GM11168 (cell line): Measurements from ENCODE around the gene NUDT14.

ENCODE experiments used
- in situ Hi-C: fragments of 300-500 bp; cut with MboI; formaldehyde crosslinking; loops from one replicate; pipeline ENCODE4 v1.12.0; 2022; ENCODE audit warnings: low sequenced_read_pairs; ENCODE audit not compliant: unreplicated experiment

The NUDT14 gene

DNA sequence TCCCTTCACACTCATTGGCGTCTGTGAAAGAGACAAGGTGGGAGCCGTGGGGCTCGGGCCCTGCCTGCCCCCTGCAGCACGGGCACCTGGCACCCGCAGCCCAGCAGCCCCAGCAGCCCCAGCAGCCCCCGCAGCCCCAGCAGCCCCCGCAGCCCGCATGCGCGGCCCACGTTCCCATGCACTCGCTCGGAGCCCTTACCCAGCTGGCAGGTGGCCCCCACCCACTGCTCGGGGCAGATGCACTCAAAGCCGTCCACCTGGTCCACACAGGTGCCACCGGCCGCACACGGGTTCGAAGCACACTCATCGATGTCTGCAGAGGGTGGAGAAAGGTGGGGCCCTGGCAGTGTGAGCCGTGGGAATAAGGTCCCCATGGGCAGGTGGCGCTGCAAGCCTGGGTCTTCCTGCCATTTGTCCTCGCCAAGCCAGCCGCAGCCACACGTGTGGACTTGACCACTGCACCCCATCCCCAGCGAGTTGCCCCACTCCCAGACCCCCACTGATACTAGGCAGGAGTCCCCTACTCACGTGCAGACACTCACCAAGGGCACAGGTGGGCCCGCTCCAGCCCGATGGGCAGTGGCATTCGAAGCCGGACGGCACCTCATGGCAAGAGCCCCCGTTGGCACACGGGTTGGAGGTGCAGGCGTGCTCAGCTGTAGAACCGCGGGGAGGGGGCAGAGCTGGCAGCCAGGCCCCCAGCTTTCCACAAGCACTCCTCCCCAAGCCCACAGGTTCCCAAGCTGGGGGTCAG lies 29.9 kb downstream of the NUDT14 start:
- in situ Hi-C loops: no loop called here

DNA sequence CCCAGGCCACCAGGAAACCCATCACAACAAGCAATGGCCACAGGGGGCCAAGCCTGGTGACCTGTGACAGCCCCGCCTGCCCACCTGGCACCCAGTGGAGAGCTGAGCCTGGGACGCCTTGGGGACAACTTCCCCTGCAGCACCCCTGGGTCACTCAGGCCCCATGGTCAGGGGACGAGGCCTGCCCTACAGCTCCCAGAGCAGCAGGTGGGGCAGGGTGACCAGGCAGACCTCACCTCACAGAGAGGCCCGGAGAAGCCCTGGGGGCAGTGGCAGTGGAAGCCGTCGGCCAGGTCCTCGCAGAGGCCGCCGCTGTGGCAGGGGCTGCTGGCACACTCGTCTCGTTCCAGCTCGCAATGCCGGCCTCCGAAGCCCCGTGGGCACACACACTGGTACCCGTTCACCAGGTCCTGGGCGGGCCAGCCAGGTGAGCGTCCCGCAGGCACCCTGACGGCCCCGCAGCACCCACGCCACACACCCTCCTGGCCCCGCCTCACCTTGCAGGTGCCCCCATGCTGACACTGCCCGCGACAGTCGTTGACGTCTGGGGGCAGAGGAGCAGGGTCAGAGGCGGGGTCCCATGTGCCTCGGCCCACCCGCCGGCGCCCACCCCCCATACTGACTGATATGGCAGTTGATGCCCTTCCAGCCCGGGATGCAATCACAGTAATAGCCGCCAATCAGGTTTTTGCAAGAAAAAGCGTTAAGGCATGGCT lies 30.6 kb downstream of the NUDT14 start:
- in situ Hi-C loops: no loop called here

DNA sequence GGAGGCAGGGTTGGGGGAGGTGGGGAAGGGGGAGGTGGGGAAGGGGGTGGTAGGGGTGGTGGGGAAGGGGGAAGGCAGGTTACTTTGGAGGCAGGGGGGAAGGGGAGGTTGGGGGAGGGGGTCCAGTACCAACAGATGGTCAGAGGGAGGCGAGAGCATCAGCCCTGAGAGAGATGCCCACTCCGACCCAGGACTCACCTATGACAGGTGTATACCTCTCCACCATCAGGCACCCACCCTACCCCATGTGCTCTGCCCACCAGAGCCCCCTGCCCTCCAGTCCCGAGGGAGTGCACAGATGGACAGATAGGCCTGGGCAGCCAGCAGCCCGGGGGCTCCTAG lies 31.1 kb downstream of the NUDT14 start:
- in situ Hi-C loops: no loop called here

DNA sequence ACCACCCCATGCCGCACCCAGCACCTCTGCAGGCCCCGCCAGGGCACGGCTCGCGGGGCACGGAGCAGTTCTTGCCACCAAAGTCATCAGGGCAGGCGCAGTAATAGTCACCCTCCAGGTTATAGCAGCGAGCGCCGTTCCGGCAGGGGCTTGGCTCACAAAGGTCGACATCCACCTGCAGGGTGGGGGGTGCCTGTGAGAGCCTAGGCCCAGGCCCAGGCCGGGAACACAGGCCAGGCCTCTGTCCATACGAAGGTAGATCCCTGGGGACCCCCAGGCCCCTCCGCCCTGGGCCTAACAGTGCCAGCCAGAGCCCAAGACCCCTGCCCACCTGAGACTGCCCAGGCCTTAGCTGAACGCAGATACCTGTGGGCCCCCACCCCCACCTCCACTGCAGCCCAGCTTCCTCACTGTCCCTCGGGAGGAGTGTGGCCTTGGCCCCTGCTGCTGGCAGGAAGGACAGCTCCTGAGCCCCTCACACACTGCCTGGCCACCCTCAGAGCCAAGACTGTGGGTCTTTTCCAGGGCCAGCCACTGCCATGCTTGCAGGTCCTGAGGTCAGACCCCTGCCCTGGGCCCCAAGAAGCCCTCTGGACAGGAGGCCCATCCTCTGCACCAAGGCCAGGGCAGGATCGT lies 31.8 kb downstream of the NUDT14 start:
- in situ Hi-C loops: loop anchor here (10.0 kb wide), 1 partner anchor 54 kb away; no protein-coding TSS in a partner anchor

DNA sequence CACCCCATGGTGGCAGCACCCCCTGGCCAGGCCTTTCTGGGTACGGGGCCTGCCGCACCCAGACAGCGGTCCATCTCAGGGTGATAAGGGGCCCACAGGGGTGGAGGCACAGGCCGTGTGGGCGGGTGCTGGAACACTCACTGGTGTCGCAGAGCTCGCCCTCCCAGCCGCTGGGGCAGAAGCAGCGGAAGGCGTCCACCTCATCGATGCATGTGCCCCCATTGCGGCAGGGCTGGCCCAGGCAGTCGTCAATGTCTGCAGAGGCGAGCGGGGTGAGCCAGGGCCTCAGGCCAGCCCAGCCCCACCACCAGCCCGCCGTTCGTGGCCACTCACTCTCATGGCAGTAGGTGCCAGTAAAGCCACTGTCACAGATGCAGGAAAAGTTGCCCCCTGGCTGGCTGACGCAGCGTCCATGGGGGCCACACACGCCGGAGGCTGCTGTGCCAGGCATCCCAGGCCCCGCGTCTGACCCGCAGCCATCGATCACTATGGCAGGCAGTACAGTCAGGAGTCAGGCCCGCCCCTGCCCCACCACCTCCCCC lies 32.4 kb downstream of the NUDT14 start:
- in situ Hi-C loops: loop anchor here (10.0 kb wide), 1 partner anchor 54 kb away; no protein-coding TSS in a partner anchor

DNA sequence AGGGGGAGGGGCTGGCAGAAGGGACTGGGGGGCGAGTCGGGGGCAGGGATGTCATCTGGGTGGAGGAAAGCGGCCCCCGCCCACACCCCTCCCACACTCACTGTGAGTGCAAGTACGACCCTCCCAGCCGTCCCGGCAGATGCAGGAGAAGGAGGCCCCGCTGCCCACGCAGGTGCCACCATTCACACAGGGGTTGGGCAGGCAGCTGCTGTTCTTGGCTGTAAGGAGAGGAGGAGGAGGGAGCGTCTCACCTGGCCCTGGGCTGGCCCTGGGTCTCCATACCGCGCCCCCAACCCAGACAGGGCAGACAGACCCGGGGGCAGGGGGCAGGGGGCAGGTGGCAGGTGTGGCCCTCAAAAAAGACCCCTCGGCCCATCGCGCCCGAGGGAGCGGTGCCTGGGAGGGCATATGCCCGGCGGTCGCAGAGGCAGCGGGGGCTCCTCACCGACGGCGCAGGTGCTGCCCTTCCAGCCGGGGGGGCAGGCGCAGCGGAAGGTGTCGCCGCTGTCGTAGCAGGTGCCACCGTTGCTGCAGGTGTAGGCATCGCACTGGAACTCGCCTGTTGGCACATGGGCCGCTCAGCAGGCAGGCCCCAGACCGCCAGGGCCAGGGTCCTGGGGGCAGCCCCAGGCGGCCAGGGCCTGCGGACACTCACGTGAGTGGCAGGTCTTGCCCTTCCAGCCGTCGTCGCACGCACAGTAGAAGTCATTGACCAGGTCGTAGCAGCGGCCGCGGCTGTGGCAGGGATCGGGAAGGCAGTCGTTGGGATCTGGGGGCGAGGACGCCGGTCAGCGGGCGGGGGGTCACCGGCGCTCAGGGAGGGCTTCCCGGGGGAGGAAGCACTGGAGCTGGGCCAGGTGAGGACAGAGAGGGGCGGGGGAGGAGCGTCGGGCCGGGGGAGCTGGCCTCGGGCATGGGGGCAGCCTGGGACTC lies 33.2 kb downstream of the NUDT14 start:
- in situ Hi-C loops: loop anchor here (10.0 kb wide), 1 partner anchor 53 kb away; no protein-coding TSS in a partner anchor

DNA sequence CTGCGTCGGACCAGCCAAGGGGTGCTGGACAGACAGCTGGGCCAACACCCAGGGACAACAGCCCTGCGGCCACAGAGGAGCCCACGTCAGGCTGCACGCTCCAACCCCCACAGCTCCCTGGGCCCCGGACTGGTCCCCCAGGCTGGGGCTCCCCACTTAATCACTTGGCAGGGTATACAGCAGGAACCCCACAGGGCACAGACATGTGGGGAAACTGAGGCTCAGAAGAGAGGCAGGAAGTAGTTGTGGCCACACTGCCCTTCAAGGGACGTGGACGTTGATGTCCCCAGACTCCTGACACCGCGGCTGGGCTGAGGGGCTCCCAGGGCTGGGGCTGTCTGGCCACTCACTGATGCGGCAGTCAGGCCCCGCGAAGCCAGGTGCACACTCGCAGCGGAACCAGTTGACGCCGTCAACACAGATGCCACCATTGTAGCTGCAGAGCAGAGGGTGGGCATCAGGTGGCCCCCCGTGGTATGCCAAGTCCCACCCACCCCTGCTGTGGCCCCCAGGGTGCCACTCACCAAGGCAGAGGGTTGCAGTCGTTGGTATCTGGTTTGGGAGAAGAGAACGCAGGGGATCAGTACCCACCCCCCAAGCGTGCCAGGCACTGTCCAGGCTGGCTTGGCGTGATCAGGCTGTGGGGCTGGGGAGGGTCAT lies 34.0 kb downstream of the NUDT14 start:
- in situ Hi-C loops: loop anchor here (10.0 kb wide), 1 partner anchor 52 kb away; no protein-coding TSS in a partner anchor

DNA sequence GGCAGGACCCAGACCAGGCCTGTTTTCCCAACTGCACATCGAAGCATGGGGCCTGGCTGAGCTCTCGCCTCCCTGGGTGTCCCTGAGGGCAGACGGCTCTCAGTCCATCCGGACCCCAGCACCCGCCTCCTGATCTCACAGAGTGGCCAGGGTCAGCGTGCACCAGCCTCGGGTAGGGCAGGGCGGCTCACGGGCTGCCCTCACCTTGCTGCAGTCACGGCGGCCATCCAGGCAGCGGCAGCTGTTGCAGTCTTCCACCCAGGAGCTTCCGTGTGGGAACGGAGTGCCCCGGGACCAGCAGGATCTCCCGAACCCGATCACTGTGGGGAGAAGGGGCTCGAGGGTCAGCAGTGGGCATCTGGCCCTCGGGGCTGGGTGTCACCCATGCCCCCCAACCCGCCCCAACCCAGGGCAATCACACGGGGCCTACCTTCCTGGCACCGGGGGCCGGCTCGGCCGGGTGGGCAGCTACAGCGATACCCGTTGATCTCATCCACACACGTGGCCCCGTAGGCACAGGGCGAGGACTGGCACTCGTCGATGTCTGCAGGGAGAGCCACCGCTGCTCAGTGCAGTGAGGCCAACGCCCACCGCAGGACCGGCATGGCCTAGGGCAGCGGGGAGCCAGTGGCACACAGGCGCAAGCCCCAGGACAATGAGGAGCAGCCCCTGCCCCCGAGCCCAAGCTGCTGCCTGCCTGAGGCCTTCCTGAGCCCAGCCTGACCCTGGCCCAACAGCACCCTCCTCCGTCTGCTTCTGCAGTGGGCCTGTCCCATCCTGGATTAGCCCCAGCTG lies 34.7 kb downstream of the NUDT14 start:
- in situ Hi-C loops: loop anchor here (10.0 kb wide), 1 partner anchor 52 kb away; no protein-coding TSS in a partner anchor

DNA sequence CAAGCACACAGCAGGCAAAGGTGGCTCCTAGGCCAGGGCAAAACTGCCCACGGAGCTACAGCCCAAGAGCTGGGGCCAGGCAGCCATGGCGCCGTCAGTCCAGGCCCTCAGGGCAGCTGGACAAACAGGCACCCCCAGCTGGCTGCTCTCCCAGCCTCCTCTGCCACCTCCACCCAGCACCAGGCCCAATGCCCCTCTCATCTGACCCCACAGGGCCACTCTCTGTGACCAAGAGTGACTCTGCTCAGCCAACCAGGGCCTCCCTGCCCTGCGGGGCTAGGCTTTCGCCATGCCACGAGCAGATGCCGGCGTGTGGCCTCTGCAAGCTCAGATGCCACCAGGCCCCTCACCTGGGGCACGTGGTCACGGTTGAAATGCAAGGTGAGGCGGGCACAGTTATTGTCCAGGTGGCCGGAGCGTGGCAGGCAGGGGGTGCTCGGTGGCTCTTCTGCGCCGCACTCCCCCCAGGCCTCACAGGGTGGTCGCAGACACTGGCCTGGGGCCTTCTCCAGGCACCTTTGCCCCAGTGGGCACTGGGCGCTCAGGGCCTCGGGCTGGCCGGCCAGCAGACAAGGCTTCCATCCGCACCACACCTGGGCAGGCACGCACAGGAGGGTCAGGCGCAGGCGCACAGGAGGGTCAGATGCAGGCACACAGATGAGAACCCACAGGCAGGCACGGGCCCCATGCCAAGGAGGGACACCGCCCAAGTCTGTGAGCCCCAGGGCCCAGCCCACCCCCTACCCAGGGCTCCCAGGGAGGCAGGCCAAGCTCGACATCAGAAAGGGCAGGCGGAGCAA lies 35.5 kb downstream of the NUDT14 start:
- in situ Hi-C loops: loop anchor here (10.0 kb wide), 1 partner anchor 51 kb away; no protein-coding TSS in a partner anchor

DNA sequence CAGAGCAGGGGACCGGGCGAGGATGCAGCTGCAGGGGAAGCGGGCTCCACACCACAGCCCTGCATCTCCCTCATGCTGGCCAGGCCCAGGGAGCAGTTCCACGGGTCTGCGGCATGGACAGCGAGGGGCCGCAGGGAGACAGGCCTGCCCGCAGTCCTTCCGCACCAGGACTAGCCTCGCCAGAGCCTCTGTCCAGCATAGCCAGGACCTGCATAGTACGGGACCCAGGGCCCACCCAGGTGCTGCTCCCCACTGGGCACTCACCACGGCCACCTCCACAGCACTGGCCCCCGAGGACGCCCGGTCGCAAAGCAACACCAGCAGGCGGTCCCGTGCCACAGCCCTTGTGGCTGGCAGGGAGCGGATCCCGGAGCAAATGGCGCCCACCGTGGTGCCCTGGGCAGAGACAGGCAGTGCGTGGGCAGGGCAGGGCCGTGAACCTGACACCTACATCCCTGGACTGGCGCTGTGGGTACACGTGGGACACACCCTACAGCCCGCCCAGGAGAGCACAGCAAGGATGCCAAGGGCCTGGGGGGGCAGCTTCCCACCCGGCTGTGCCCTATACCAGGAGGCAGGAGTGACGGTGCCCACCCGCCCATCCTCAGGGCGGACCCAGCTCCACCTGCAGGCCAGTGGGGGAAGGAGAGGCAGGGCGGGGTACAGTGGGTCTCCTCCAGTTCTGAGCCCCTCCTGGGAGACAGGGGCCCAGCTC lies 36.3 kb downstream of the NUDT14 start:
- in situ Hi-C loops: loop anchor here (10.0 kb wide), 1 partner anchor 50 kb away; no protein-coding TSS in a partner anchor

DNA sequence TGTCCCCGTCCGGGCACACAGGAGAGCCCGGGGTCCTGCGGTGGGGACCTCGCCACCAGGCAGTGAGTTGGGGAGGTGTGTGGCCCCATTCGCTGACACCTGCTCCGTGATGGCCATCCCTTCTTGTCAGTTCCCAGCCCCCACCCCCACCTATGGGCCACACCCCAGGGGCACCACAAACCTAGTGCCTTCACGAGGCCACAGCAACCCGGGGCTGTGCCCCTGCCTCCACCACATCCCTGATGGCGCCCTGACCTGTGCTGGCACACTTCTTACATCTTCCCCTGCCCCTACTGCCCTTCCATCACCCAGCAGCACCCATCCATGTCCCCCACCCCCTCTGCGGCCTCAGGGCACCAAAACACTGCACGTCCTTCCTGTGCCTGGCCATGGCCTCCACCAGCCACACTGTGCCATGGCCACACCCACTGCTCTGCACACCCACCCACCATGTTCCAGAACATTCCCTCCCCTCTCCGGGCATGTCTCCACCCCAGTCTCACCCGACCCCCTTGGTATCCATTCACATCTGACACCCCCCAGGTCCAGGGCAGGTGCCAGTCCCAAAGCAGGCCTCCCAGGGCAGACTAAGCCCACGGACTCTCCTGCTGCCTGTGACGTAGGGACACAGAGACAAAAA lies 37.0 kb downstream of the NUDT14 start:
- in situ Hi-C loops: loop anchor here (10.0 kb wide), 1 partner anchor 49 kb away; no protein-coding TSS in a partner anchor

DNA sequence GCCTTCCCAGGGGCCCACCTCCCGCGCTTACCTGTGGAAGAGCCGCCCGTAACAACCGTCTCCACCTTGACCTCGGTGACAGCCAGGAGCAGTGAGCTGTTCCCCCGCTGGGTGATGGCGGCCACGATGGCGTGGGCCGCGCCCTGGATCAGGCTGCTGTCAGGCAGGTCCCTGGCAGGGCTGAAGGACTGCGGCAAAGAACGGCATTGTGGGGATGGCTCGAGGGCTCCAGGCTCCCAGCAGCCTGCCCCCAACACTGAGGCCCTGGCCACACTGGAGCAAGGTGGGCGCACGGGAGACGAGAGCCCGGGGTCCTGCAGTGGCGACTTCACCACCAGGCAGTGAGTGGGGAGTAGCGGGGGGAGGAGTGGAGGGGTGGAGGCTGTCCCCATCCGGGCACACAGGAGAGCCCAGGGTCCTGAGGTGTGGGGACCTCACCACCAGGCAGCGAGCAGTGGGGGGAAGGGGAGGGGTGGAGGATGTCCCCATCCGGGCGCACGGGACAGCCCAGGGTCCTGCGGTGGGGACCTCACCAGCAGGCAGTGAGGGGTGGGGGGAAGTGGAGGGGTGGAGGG lies 37.6 kb downstream of the NUDT14 start:
- in situ Hi-C loops: loop anchor here (10.0 kb wide), 1 partner anchor 49 kb away; no protein-coding TSS in a partner anchor

DNA sequence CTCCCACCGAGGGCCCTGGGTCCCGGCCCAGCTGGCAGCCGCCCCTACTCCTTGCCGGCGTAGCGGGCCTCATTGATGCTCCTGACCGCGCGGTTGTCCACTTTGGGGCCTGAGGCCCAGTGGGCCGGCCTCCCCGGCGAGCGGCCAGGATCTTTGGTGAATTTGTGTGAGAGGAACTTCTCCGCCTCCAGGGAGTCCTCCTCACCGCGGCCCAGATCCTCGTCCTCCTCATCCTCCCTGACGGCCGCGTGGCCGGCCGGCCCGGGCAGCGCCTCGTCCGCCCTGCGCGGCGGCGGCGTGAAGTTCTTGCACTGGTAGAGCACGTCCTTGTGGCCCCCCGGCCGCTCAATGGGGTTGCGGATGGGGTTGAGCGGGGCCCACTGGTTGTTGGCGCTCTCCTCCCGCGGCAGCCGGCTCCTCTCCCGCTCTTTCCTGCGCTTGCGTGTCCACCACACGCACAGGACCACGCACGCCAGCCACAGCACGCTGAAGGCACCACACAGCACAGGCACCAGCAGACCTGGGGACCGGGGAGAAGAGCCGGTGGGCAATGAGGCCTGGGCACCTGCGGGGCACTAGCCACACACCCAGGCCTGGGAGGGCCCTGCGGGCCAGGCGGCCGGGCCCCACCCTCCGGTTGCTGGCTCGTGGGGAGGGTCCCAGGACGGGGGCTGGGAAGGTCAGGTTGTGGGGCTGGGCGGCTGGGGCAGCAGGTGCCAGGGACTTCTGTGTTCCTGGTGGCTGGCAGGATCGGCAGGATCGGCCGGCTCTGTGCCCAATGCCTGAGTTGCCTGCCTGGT lies 38.3 kb downstream of the NUDT14 start:
- in situ Hi-C loops: loop anchor here (10.0 kb wide), 1 partner anchor 48 kb away; no protein-coding TSS in a partner anchor

DNA sequence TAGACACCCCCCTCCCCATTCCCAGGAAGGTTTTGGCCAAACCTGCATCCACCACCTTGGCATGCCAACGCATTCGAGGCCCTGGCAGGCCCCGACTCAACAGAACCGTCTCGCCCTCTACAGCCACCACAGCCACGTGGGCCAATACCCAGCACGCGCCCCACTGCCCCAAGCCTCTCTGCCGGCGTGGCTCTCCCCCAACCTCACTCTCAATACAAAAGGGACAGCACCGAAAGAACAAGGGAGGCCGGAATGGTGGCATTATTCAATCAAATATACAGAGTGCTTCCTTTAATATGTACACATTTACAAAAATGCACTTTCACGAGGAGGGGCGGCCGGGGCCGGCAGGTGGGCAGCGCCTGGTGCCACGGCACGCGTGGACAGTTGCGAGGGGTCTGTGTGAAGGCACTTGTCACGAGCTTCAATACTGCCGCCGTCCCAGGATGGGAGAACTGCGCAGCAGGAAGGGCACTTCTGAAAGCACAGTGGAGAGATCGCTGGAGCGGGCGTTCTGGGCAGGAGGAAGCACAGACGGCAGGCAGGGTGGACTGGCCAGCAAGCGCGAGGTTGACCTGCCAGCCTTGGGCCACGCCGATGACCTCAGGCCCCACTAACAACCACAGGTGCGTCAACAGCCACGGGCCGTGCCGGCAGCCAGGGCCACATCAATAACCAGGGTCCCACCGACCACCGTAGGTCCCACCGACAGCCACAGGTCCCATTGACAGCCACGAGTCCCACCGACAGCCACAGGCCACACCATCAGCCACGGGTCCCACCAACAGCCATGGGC lies 39.4 kb downstream of the NUDT14 start:
- in situ Hi-C loops: loop anchor here (10.0 kb wide), 1 partner anchor 47 kb away; no protein-coding TSS in a partner anchor
